Measurements from ENCODE around the gene ZNF763.
"Not testable (repeated sequence)": the region's sequence is repeated elsewhere in the genome, so short reads cannot be mapped to it uniquely, and the experiment has no call there.

The ZNF763 gene

GRCh38 chr19:11964858-11965645, at the start of gene ZNF763:
Gene ZNF763, plus strand, starts transcription at chr19:11965040. Its CDS starts 169 bp downstream, at chr19:11965209.
- peak within 1 kb of the TSS; percentile 81 for H3K4me3 ChIP-seq (ENCODE audit: low read depth, low read length)
- TF ChIP-seq CTCF (IDR thresholded peaks at IDR 0.05; ENCODE audit: low read depth, low read length), result no peak

- H3K4me3 ChIP-seq (ENCODE audit: low read depth, low read length), result no peak overlapping the region
- TF ChIP-seq CTCF (IDR thresholded peaks at IDR 0.05; ENCODE audit: low read depth, low read length), result no peak
Measured at GRCh38 chr19:11921852-11922495, 42.9 kb upstream of the ZNF763 start.

- H3K4me3 ChIP-seq (ENCODE audit: low read depth, low read length), result peak within 1 kb of the TSS; percentile 92
Measured at GRCh38 chr19:11924886-11925650, 39.8 kb upstream of the ZNF763 start, which contains the start of gene ZNF700. Gene ZNF700, plus strand, starts transcription at chr19:11925107. Its CDS starts 104 bp downstream, at chr19:11925211.

GRCh38 chr19:11925651-11926187, 39.1 kb upstream of the ZNF763 start:
- H3K4me3 ChIP-seq (ENCODE audit: low read depth, low read length), result peak overlapping the region; percentile 92

More at GRCh38 chr19:11924886-11925650, 39.8 kb upstream of the ZNF763 start, which contains the start of gene ZNF700:
- TF ChIP-seq CTCF (IDR thresholded peaks at IDR 0.05; ENCODE audit: low read depth, low read length), result no peak

- no peak for TF ChIP-seq CTCF (IDR thresholded peaks at IDR 0.05; ENCODE audit: low read depth, low read length)
- no peak overlapping the region for H3K4me3 ChIP-seq (ENCODE audit: low read depth, low read length)
Measured at GRCh38 chr19:11927227-11927626, 37.6 kb upstream of the ZNF763 start.

GRCh38 chr19:11931051-11931450, 33.8 kb upstream of the ZNF763 start:
- H3K4me3 ChIP-seq (ENCODE audit: low read depth, low read length), result no peak overlapping the region
- no peak for TF ChIP-seq CTCF (IDR thresholded peaks at IDR 0.05; ENCODE audit: low read depth, low read length)

- TF ChIP-seq CTCF (IDR thresholded peaks at IDR 0.05; ENCODE audit: low read depth, low read length), result no peak
- H3K4me3 ChIP-seq (ENCODE audit: low read depth, low read length), result no peak overlapping the region
Measured at GRCh38 chr19:11931513-11931912, 33.3 kb upstream of the ZNF763 start.

GRCh38 chr19:11935829-11936228, 29.0 kb upstream of the ZNF763 start:
- H3K4me3 ChIP-seq (ENCODE audit: low read depth, low read length), result not testable (repeated sequence)

GRCh38 chr19:11938383-11938782, 26.5 kb upstream of the ZNF763 start:
- not testable (repeated sequence) for H3K4me3 ChIP-seq (ENCODE audit: low read depth, low read length)

- H3K4me3 ChIP-seq (ENCODE audit: low read depth, low read length), result not testable (repeated sequence)
Measured at GRCh38 chr19:11941361-11941887, 23.4 kb upstream of the ZNF763 start.

Data from WI38 (cell line).